ENCODE measurements around the gene CDH23.

Gene CDH23

DNA sequence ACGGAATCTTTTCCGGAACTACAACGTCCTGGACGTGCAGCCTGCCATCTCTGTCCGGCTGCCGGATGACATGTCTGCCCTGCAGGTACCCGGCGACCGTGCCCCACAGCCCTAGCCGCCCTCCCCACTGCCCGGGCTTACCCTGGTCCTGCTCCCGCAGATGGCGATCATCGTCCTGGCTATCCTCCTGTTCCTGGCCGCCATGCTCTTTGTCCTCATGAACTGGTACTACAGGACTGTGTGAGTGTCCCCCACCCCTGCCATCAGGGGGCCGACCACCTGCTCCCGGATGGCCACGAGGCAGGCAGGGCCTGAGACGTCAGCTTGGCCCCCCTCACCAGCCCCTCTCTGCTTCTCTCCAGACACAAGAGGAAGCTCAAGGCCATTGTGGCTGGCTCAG, 414.6 kb downstream of the CDH23 start:
- DNase-seq: no peak

GRCh38 chr10:71812016-71812912, 415.5 kb downstream of the CDH23 start:
- peak; percentile 68 for DNase-seq

- DNase-seq: no peak
Observed at GRCh38 chr10:71812913-71813590, 416.3 kb downstream of the CDH23 start.

DNA sequence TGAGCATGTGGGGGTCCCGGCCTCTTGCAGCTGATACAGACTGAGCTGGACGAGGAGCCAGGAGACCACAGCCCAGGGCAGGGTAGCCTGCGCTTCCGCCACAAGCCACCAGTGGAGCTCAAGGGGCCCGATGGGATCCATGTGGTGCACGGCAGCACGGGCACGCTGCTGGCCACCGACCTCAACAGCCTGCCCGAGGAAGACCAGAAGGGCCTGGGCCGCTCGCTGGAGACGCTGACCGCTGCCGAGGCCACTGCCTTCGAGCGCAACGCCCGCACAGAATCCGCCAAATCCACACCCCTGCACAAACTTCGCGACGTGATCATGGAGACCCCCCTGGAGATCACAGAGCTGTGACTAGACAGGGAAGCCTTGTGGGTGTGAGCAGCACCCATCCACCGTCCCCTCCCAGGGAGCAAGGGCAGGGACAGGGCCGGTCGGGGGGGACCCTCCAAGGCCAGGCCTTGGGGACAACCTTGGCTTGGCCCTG, 418.2 kb downstream of the CDH23 start:
- DNase-seq: no peak

DNA sequence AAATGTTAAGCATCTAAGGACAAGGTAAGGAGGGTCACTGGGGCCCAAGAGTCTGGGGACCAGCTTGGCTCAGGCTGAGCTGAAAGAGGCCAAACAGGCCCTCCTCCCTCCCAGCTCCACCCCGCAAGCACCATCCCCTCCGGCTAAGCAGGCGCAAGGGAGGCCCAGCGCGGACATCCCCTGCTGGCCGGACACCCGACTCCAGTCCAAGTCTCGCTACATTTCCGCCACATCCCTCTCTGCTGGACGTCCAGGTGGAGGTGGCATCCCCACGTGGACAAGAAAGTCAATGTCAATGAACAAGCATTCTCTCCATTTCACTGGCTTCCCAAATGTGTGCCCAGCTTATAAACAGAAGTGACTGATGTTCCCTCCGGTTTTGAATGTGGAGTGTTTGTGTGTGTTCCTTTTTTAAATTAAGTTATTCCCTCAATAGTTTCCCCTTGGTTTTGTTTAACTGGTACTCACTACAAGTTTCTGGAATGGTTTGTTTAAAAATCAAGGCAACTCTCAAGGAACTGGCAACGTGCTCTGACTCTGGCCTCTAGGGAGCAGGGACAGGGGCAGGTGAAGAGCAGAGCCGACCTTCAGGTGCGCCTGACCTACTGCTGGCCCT, 418.9 kb downstream of the CDH23 start:
- DNase-seq: no peak

DNA sequence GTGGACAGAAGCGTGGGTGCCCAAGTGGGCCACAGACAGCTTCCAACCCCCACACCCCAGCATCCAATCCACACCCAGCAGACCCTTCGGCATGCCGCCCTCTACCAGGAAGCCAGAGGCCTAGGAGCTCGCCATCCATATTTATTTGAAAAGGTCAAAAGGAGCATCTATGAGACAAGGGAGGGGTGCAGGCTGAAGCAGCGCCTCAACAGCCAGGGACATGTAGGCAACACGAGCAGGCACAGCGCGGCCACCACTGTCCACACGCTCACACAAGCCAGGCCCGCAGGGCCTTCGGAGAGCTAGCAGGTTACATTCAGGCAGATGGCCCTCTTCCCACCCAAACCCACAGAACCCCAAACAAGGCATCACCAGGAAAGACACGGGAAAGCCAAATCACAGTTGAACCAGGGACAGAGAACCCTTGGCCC, 419.7 kb downstream of the CDH23 start:
- DNase-seq: no peak

DNA sequence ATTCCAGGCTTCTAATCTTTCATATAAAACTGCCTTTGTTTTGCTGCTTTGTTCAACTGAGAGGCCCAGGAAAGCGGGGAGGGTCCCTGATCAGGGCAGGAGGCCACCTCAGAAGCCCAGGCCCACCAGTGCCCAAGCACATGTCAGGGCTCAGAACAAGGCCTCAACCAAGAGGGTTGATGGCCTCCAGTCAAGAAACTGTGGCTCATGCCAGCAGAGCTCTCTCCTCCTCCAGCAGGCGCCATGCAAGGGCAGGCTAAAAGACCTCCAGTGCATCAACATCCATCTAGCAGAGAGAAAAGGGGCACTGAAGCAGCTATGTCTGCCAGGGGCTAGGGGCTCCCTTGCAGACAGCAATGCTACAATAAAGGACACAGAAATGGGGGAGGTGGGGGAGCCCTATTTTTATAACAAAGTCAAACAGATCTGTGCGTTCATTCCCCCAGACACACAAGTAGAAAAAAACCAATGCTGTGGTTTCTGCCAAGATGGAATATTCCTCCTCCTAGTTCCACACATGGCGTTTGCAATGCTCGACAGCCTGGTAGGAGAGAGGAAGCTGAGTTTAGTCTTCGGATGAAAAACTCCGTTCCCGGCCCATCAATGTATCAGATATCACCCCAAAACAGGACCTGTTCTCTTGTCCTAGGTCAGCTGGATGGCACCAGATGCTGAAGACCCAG, 420.4 kb downstream of the CDH23 start:
- no peak for DNase-seq

DNA sequence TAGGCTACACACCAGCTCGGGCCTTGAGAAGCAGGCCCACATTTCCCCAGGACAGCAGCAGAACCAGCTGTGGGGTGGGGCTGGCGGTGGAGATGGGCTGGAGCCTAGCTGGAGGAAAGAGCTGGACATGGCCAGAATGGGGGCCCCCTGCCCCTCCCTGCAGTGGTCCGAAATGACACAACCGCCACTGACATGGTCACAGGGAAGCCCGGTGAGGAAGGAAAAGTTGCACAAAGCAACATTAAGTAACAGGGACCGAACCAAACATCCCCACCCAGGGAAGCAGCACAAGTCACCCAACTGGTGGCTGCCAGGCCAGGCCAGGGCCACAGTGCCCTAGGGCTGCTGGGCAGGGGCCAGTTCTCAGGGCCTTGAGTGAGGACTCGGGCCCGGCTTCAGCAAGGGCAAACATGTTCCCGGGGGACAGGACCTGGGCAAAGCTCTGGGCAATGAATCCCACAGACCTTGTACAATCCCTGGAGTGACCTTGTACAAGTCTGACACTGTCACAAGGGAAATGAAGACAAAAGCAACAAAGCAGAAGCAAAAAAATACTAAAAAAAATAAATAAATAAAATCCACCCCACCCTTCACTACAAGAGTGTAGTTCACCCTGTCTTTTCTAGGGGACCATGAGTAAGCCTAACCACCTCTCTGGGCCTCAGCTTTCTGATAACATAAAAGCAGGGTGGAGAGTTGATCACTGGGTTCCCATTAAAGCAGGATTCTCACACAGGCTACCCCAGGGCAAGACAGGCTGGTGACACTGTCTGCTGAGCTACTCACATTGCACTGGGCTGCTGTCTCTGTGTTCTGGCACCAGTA, 421.3 kb downstream of the CDH23 start:
- no peak for DNase-seq

DNA sequence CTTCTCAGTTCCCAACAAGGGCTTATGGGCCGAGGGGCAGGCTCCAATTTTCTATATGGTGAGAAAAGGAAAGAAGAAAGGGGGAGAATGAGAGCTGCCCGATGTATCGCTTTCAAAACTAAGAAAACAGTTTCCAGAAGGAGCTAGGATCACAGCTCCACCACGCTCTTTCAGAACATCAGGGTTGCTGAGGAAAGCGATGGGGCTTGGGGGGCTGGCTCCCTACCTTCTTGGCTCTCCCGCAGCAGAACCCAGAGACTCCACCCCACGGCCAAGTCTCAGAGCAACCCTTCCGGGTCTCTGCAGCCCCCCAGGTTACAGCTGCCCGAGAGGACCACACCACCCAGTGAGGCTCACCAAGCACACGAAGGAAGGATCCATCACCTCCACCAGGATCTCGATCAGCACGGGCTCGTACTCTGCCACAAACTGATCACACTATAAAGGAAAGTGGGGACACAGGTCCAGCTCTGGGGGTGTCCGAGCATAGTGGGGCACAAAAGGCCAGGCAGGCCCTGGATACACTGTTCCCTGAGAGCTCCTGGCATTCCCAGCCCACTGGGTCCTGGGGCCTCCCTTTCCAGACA, 422.0 kb downstream of the CDH23 start:
- no peak for DNase-seq

GRCh38 chr10:71819441-71819861, 422.7 kb downstream of the CDH23 start:
- DNase-seq: no peak

DNA sequence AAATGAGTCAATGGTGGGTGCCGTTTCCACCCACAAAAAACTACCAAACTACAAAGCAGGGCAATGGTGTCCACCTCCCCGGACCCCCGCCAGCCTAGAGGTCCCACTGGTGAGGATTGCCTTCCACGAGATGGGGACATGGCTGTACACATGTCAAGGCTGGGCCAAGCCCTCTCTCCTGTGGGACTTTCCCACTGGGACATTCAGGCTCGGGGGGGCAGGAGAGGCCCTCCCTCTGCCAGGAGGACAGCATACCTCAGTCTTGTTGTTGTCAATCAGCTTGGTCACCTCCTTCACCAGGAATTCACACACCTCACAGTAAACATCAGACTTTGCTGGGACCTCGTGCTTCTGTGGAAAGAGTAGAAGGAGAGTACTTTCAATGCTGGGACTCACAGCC, 423.3 kb downstream of the CDH23 start:
- DNase-seq: no peak

DNA sequence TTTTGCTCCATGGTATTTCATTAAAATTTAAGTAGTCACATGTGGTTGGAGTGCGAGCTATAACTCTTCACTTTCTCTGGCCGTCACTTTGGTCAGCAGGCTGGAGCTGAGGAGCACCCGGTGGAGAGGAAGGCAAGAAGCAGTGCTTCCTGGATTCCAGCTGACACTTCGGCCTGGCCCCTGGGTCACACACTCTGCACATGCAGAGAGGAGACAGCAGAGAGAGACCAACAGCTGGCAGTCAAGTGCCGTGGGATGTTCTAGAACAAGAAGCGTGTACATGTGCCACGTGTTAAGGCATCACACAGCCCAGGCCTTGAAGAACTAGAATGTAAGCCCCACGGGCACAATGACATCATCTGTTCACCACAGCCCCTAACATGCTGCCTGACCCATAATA, 424.2 kb downstream of the CDH23 start:
- DNase-seq: no peak

- no peak for DNase-seq
Observed at GRCh38 chr10:71821909-71822763, 425.4 kb downstream of the CDH23 start.

DNA sequence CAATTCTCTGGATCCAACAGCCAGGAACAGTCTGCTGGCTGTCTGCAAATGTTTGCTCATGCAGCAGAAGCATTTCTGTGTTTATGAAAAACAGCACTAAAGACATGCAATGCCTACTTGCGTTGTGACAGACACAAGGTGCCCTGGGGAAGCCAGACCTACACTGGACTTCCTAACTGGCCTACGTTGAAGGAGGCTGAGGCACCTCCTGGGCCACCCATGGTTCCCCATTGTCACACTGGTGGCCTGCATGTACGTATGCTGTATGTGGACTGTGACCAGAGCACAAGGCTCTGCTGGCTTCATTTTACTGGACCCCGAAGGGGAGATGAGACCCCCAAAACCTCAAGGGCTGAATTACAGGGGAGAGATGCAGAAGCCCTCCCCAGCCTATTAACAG, 426.6 kb downstream of the CDH23 start:
- no peak for DNase-seq

DNA sequence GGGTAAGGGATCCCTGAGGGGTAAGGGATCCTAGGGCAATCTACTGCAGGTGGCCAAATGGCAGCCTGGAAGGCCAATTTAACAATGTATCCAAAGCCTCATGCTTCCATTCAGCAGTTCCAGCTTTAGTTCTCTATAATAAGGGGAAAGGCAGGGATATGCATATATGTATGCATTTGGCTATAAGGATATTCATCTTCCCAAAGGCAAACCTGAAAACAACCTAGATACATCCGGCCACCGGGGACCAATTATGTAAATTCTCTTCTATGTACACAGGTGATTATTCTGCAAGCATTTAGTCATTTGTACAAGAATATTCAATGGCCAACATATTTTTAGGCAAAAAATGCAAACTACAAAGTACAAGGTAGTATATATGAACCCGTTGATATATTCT, 427.6 kb downstream of the CDH23 start:
- no peak for DNase-seq

DNA sequence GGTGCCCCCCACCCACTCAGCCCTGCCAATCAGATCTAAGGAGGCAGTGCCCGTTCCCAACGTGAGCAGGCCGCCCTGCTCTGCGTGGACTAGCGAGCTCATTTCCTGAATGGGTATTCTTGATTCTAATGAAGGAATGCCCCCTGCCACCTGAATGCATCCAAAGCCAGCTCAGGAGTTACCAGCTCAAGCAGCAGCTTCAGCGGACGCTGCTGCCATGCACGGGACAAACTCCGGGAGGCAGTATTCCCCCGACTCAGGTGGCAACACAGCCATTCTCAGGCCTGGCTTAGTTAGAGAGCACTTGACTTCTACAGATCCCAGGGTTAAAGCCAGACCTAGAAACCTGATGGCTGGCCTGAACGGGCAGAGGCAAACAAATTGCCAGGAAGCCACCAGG, 428.5 kb downstream of the CDH23 start:
- DNase-seq: no peak

DNA sequence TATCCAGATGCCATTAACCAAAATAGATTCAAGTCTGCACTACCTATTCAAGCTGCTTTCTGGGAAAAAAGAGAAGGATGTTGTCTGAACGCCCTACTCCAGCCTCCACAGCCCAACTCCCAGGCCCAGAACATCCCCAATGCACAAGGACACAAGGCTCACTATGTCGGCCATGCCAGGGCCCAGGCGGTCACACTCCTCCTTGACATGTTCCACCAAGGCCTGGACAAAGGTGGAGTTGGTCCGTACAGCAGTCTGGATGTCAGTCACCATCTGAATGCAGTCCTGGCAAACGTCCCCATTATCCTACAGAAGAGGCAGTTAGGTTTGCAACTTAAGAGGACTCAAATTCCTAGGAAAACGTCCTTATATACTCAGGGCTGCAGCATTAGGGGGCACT, 431.1 kb downstream of the CDH23 start:
- DNase-seq: peak; percentile 30

GRCh38 chr10:71828702-71829101, 432.0 kb downstream of the CDH23 start:
- no peak for DNase-seq

DNA sequence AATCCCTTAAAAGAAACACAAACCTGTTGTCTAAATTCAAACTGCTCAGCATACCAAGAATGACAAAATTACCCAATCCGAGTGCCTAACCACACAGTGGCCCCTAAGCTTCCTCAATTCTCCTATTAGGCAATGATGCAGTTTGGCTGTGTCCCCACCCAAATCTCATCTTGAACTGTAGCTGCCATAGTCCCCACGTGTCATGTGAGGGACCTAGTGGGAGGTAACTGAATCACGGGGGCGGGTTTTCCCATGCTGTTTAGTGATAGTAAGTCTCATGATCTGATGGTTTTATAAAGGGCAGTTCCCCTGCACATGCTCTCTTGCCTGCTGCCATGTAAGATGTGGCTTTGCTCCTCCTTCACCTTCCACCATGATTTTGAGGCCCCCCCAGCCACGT, 432.5 kb downstream of the CDH23 start:
- DNase-seq: peak; percentile 18

GRCh38 chr10:71829896-71830295, 433.2 kb downstream of the CDH23 start:
- no peak for DNase-seq

GRCh38 chr10:71830726-71831125, 434.0 kb downstream of the CDH23 start:
- DNase-seq: no peak
